Liver (tissue), 9 donors: ENCODE results near the gene SERINC4. TPM values are rescaled to one million over a fixed set of nuclear protein-coding genes. Genes with fewer than 3 reads are reported as not detected.

Experiments
- DNase-seq: peaks from one replicate; pipeline ENCODE4 v3.0.0-alpha.2; 2017; ENCODE audit warnings: low spot score
- H3K27ac ChIP-seq, 2 donors: one replicate each; pipeline ENCODE4 v1.7.0; 2013; ENCODE audit warnings: inconsistent platforms in 2 of 2, low read length in 2 of 2, control low read depth in 1 of 2, low read depth in 1 of 2, mild to moderate bottlenecking in 1 of 2
- H3K27me3 ChIP-seq, 4 donors: one replicate each; pipeline versions ENCODE4 v1.6.1 to v1.7.0; 2013; ENCODE audit warnings: low read length in 3 of 4, inconsistent platforms in 1 of 4, mild to moderate bottlenecking in 1 of 4, moderate library complexity in 1 of 4; ENCODE audit not compliant: control insufficient read depth in 4 of 4, insufficient read depth in 4 of 4
- H3K36me3 ChIP-seq, 4 donors: one replicate each; pipeline versions ENCODE4 v1.6.1 to v1.7.0; 2013; ENCODE audit warnings: low read length in 3 of 4, mild to moderate bottlenecking in 3 of 4, low read depth in 1 of 4, moderate library complexity in 1 of 4; ENCODE audit not compliant: control insufficient read depth in 4 of 4, insufficient read depth in 3 of 4
- H3K4me1 ChIP-seq, 4 donors: one replicate each; pipeline versions ENCODE4 v1.6.1 to v1.7.0; 2013; ENCODE audit warnings: low read length in 3 of 4, mild to moderate bottlenecking in 3 of 4, moderate library complexity in 1 of 4; ENCODE audit not compliant: control insufficient read depth in 4 of 4, insufficient read depth in 4 of 4
- H3K4me3 ChIP-seq, 3 donors: one replicate each; pipeline versions ENCODE4 v1.6.1 to v1.7.0; 2013; ENCODE audit warnings: low read length in 3 of 3, control low read depth in 1 of 3, low read depth in 1 of 3, mild to moderate bottlenecking in 1 of 3
- H3K9ac ChIP-seq, 2 donors: one replicate each; pipeline ENCODE4 v1.7.0; 2013; ENCODE audit warnings: low read length in 2 of 2, mild to moderate bottlenecking in 2 of 2, moderate library complexity in 2 of 2, control low read depth in 1 of 2, low read depth in 1 of 2
- H3K9me3 ChIP-seq, 4 donors: one replicate each; pipeline versions ENCODE4 v1.6.1 to v1.7.0; 2013; ENCODE audit warnings: low read length in 3 of 4; ENCODE audit not compliant: control insufficient read depth in 4 of 4
- ATF3 ChIP-seq: IDR thresholded peaks from 2 replicates; pipeline ENCODE4 v1.6.1; 2016; ENCODE audit warnings: antibody characterized with exemption
- CTCF ChIP-seq: fragments of 150-350 bp; IDR thresholded peaks from 2 replicates; pipeline ENCODE4 v1.5.1; 2017; ENCODE audit warnings: improper control_type of control experiment, low read depth, low read length; ENCODE audit not compliant: missing input control
- EGR1 ChIP-seq, 2 donors: IDR thresholded peaks; 2 replicates each; pipeline ENCODE4 v1.6.1; 2016 to 2018; ENCODE audit warnings: antibody characterized with exemption in 2 of 2, low read depth in 2 of 2
- GABPA ChIP-seq, 2 donors: IDR thresholded peaks in 1 of 2; conservative IDR thresholded peaks in 1 of 2; 2 replicates each; pipeline ENCODE4 v1.6.1; 2016; ENCODE audit warnings: antibody characterized with exemption in 2 of 2, mild to moderate bottlenecking in 1 of 2, moderate library complexity in 1 of 2
- MAX ChIP-seq: IDR thresholded peaks from 2 replicates; pipeline ENCODE4 v1.6.1; 2016; ENCODE audit warnings: antibody characterized with exemption
- REST ChIP-seq: IDR thresholded peaks from 2 replicates; pipeline ENCODE4 v1.6.1; 2016; ENCODE audit warnings: antibody characterized with exemption, mild to moderate bottlenecking
- TAF1 ChIP-seq: conservative IDR thresholded peaks from 2 replicates; pipeline ENCODE4 v1.6.1; 2016; ENCODE audit warnings: antibody characterized with exemption, mild to moderate bottlenecking
- ZBTB33 ChIP-seq: IDR thresholded peaks from 2 replicates; pipeline ENCODE4 v1.6.1; 2016; ENCODE audit warnings: antibody characterized with exemption
- WGBS: extraction: QIAGEN DNeasy Blood & Tissue Kit; methylation state at CpG from one replicate; pipeline ENCODE4 v1.1.7; 2013; 5-methylcytosine and 5-hydroxymethylcytosine counted together
- polyA plus RNA-seq, 2 donors: library from polyadenylated mRNA; stranded (reverse) in 1 of 2; unstranded in 1 of 2; fragments of 200-250 nt in 1 of 2; fragments of >200 nt in 1 of 2; fragmentation: Nextera tagmentation in 1 of 2; extraction: Ambion mirVana in 1 of 2; gene quantifications; one replicate each; pipeline versions ENCODE4 v1.2.1 to v1.2.3, GENCODE V29; 2013 to 2015
- total RNA-seq, 2 donors: library from RNA; depleted of rRNA; stranded (reverse); fragments of >200 nt; gene quantifications; one replicate each; pipeline ENCODE4 v1.2.3, GENCODE V29; 2014
- donor health status: healthy.
- donor health status: healthy.
- donor health status: healthy.
- donor health status: healthy.
- donor health status: healthy.

Gene SERINC4
- total and polyA plus RNA-seq, 4 donors: 0.06 TPM; not detected in 3

- H3K9me3 ChIP-seq: no peaks in the 10 kb centered on the region
- H3K27ac ChIP-seq: peak overlapping the region; percentile 9 to 98
- H3K9ac ChIP-seq: no peak overlapping the region
- WGBS: 78% methylated on average over 9 of the region's 9 CpGs
- TF ChIP-seq TAF1 (no peak), REST (peak; percentile 73), MAX (no peak)
- H3K4me3 ChIP-seq: no peak overlapping the region
- DNase-seq: no peak
- H3K36me3 ChIP-seq: peaks cover 0 to 23% (median 19%) of the 10 kb centered on the region in 4 donors
- no peaks in the 10 kb centered on the region for H3K27me3 ChIP-seq
- H3K4me1 ChIP-seq: peaks cover 3 to 18% (median 12%) of the 10 kb centered on the region in 4 donors
Measured at GRCh38 chr15:43794269-43795037, 5.6 kb downstream of the SERINC4 start.

- Histone ChIP-seq H3K27me3 (no peaks in the 10 kb centered on the region), H3K36me3 (peaks cover 0 to 22% (median 17%) of the 10 kb centered on the region in 4 donors), H3K27ac (peak overlapping the region; percentile 96 to 98), H3K4me1 (peaks cover 3 to 18% (median 12%) of the 10 kb centered on the region in 4 donors), H3K9me3 (no peaks in the 10 kb centered on the region), H3K4me3 (peak overlapping the region in 1 of 3 donors; percentile 72), H3K9ac (peak overlapping the region in 1 of 2 donors; percentile 93)
- TF ChIP-seq ZBTB33: no peak
- no peak for TF ChIP-seq REST
- no peak for TF ChIP-seq EGR1 (IDR thresholded peaks at IDR 0.05; ENCODE audit: low read depth in 2 of 2)
- TF ChIP-seq CTCF: no peak
- TF ChIP-seq ATF3: no peak
- TF ChIP-seq GABPA (IDR thresholded peaks at IDR 0.05 in 1 of 2, conservative IDR thresholded peaks at IDR 0.05 in 1 of 2): no peak
- DNase-seq: no peak
- WGBS: 83% methylated on average over 10 of the region's 10 CpGs
Measured at GRCh38 chr15:43793647-43794046, 6.4 kb downstream of the SERINC4 start.
